Measurements from ENCODE around the gene USP28. TPM values are rescaled to one million over a fixed set of nuclear protein-coding genes. Genes with fewer than 3 reads are reported as not detected.

USP28 gene
- total and polyA plus RNA-seq, 3 donors from 2014 or later = 23.2 to 39.9 (median 36.6) TPM

- no peak overlapping the region for H3K4me3 ChIP-seq
- H3K4me1 ChIP-seq = no peaks in the 10 kb centered on the region
- no peak for DNase-seq
- no peaks in the 10 kb centered on the region for H3K27me3 ChIP-seq
- no peak overlapping the region for H3K27ac ChIP-seq
- WGBS, 2 donors = 62 to 76% methylated on average over 4 of the region's 4 CpGs
- intact Hi-C loops (cut with DNase I; ENCODE audit: low total_unique reads) = no loop called here
- H3K9me3 ChIP-seq = no peaks in the 10 kb centered on the region
- no peak for TF ChIP-seq CTCF (IDR thresholded peaks at IDR 0.05)
- H3K36me3 ChIP-seq (ENCODE audit: low read depth, missing control alignments) = no peaks in the 10 kb centered on the region
Measured at GRCh38 chr11:113849713-113850112, 25.7 kb downstream of the USP28 start.

GRCh38 chr11:113847580-113847979 is 27.8 kb downstream of the USP28 start:
- no peaks in the 10 kb centered on the region for H3K4me1 ChIP-seq
- DNase-seq = no peak
- intact Hi-C loops (cut with DNase I; ENCODE audit: low total_unique reads) = no loop called here
- no peak overlapping the region for H3K27ac ChIP-seq
- no peaks in the 10 kb centered on the region for H3K27me3 ChIP-seq
- no peak overlapping the region for H3K4me3 ChIP-seq
- no peaks in the 10 kb centered on the region for H3K36me3 ChIP-seq (ENCODE audit: low read depth, missing control alignments)
- TF ChIP-seq CTCF (IDR thresholded peaks at IDR 0.05) = no peak
- no peak for TF ChIP-seq POLR2A (IDR thresholded peaks at IDR 0.05)
- no peaks in the 10 kb centered on the region for H3K9me3 ChIP-seq

- H3K4me3 ChIP-seq = no peak overlapping the region
- WGBS, 2 donors = 87 to 88% methylated on average over 6 of the region's 6 CpGs
- H3K4me1 ChIP-seq = no peaks in the 10 kb centered on the region
- DNase-seq = no peak
- intact Hi-C loops (cut with DNase I; ENCODE audit: low total_unique reads) = no loop called here
- TF ChIP-seq POLR2A (IDR thresholded peaks at IDR 0.05) = no peak
- no peak for TF ChIP-seq CTCF (IDR thresholded peaks at IDR 0.05)
- H3K27ac ChIP-seq = no peak overlapping the region
- no peaks in the 10 kb centered on the region for H3K36me3 ChIP-seq (ENCODE audit: low read depth, missing control alignments)
- H3K27me3 ChIP-seq = no peaks in the 10 kb centered on the region
- H3K9me3 ChIP-seq = no peaks in the 10 kb centered on the region
Measured at GRCh38 chr11:113847111-113847510, 28.3 kb downstream of the USP28 start.

GRCh38 chr11:113841691-113842090 is 33.7 kb downstream of the USP28 start:
- Histone ChIP-seq H3K36me3 (ENCODE audit: low read depth, missing control alignments) (no peaks in the 10 kb centered on the region), H3K4me1 (no peaks in the 10 kb centered on the region), H3K4me3 (no peak overlapping the region), H3K9me3 (no peaks in the 10 kb centered on the region), H3K27me3 (no peaks in the 10 kb centered on the region), H3K27ac (no peak overlapping the region)
- WGBS, 2 donors = 62 to 81% methylated on average over 1 of the region's 1 CpG
- DNase-seq = no peak
- intact Hi-C loops (cut with DNase I; ENCODE audit: low total_unique reads) = no loop called here
- no peak for TF ChIP-seq CTCF (IDR thresholded peaks at IDR 0.05)
- TF ChIP-seq POLR2A (IDR thresholded peaks at IDR 0.05) = no peak

- Histone ChIP-seq H3K4me1 (no peaks in the 10 kb centered on the region), H3K9me3 (no peaks in the 10 kb centered on the region), H3K27me3 (no peaks in the 10 kb centered on the region), H3K36me3 (ENCODE audit: low read depth, missing control alignments) (no peaks in the 10 kb centered on the region), H3K4me3 (no peak overlapping the region), H3K27ac (no peak overlapping the region)
- DNase-seq = no peak
- intact Hi-C loops (cut with DNase I; ENCODE audit: low total_unique reads) = no loop called here
- WGBS, 2 donors = 87 to 89% methylated on average over 3 of the region's 3 CpGs
- TF ChIP-seq CTCF (IDR thresholded peaks at IDR 0.05) (no peak), POLR2A (IDR thresholded peaks at IDR 0.05) (no peak)
Measured at GRCh38 chr11:113840932-113841664, 34.3 kb downstream of the USP28 start.
